ENCODE measurements around the gene UBE2O.

The UBE2O gene

DNA sequence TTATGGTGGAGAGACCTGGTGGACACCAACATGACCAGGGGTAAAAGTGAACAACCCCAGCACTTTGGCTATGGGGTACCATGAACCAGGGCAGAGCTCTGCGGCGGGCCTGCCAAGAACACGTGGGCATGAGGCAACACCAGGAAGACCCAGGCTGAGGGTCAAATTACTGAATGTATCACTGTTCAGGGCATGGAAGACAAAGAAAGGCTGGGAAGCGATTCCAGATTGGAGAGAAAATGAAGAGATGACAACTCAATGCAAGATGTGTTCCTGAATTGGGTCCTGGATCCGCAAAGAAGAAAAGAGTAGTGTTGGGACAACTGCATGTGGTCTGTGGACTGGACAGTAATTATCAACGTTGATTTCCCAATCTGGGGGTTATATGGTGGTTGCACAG, 48.7 kb downstream of the UBE2O start:
- Histone ChIP-seq H3K9ac (ENCODE audit: low read depth, low read length) (no peak overlapping the region), H3K4me2 (ENCODE audit: low read length) (no peak overlapping the region), H3K36me3 (ENCODE audit: insufficient read depth, low read length) (peaks cover 42% of the 10 kb centered on the region), H3K4me1 (ENCODE audit: control insufficient read depth, insufficient read depth, low read length) (peaks cover 6% of the 10 kb centered on the region), H3K4me3 (ENCODE audit: low read length) (no peak overlapping the region), H3K27me3 (ENCODE audit: control insufficient read depth, insufficient read depth, low read length) (no peaks in the 10 kb centered on the region), H3K9me3 (replicated peaks; ENCODE audit: low read length) (no peaks in the 10 kb centered on the region)

DNA sequence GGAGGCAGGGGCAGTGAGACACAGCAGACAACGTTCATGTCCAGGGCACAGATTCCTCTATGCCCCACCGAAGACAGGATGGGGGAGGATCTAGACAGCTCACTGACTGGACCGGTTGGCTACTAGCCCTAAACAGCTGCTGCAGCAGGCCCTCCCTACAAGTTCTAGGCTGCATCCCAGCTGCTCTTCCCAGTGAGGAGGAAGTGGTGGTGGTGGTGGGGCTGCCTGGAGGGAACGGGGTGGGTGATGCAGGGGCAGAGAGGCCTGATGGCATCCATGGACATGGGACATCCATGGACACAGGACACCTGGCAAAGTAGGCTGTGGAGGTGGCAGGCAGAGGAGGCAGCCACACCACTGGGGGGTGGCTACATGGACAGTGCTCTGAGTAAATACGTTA, 50.2 kb downstream of the UBE2O start:
- H3K4me1 ChIP-seq (ENCODE audit: control insufficient read depth, insufficient read depth, low read length) = peaks cover 6% of the 10 kb centered on the region
- H3K36me3 ChIP-seq (ENCODE audit: insufficient read depth, low read length) = peaks cover 56% of the 10 kb centered on the region
- H3K4me3 ChIP-seq (ENCODE audit: low read length) = no peak overlapping the region
- no peaks in the 10 kb centered on the region for H3K27me3 ChIP-seq (ENCODE audit: control insufficient read depth, insufficient read depth, low read length)
- H3K9ac ChIP-seq (ENCODE audit: low read depth, low read length) = no peak overlapping the region
- no peak overlapping the region for H3K4me2 ChIP-seq (ENCODE audit: low read length)
- H3K9me3 ChIP-seq (replicated peaks; ENCODE audit: low read length) = no peaks in the 10 kb centered on the region

DNA sequence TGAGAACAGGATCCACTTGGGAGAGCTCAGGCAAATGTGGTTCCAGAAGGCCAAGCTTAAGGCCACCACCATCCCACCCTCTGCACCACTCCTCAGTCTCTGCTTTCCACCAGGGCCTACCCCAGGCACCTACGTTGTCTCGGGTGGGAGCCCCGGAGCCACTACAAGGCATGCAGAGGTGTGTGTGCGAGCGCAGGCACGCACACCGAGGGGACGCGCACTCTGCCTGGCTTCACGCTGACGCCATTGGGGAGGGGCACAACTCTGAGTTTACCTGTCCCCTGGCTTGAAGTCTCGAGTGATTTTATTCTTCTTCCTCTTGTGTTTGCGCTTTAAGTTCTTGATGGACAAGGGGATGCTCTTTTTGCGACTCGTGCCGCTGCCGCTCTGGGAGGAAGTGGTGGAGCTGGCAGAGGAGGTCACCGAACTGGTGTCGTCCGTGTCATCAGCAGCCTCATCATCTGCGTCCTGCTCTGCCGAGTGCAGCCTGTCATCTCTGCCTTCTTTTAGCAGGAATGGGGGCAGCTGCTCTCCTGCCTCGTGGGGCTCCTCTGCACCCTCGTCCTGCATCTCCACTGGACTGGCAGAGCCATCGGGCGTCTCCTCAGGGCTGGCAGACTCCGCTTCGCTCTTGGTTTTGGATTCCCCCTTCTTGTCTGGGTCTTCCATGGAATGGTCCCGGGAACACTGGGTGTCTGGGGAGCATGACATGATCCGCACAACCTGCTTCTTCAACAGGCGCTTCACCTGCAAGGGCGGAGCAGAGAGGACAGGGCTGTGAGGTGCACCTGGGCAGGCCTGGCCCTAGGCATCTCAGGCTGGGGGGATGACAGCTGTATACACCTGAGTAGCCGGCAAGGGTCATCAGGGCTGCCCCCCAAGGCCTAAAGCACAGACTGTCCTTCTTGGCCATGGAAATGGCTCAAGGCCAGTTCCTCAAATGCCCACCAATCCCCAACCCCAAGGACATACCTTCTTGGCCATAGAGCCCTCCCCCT, 53.5 kb downstream of the UBE2O start:
- H3K4me1 ChIP-seq (ENCODE audit: control insufficient read depth, insufficient read depth, low read length) = no peaks in the 10 kb centered on the region

DNA sequence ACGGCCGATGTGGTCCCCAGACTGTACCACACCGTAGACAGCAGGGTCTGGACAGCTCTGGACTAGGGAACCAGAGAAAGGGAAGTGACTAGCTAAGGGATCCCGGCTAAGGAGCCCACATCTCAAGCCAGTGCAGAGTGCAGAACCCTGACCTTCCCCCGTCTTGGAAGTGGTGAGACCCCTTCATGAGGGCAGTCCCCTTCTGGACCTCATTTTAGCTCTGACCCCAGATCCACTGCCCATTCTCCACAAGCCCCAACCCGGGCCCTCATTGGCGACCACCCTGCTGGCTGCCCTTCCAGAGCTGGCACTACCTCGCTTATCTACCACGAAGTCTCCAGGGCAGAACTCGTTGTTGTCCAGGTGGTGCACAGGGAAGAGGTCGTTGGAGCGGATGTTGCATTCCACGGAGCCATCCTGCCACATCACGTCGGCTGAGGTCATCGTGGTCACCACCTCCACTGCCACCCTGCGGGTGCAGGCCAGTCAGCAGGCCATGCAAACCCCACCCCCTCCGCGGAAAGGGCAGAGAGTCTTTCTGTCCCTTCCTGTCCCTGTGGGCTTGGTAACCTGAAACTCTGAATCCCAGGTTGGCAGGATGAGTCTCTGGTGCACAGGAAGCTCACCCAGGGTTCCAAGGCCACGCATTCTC, 54.3 kb downstream of the UBE2O start:
- H3K4me2 ChIP-seq (ENCODE audit: low read length) = no peak overlapping the region
- no peak overlapping the region for H3K4me3 ChIP-seq (ENCODE audit: low read length)
- no peak overlapping the region for H3K9ac ChIP-seq (ENCODE audit: low read depth, low read length)
- H3K9me3 ChIP-seq (replicated peaks; ENCODE audit: low read length) = no peaks in the 10 kb centered on the region
- peaks cover 72% of the 10 kb centered on the region for H3K36me3 ChIP-seq (ENCODE audit: insufficient read depth, low read length)
- H3K27me3 ChIP-seq (ENCODE audit: control insufficient read depth, insufficient read depth, low read length) = no peaks in the 10 kb centered on the region
- no peaks in the 10 kb centered on the region for H3K4me1 ChIP-seq (ENCODE audit: control insufficient read depth, insufficient read depth, low read length)

More for the DNA sequence above, 53.5 kb downstream of the UBE2O start:
- no peak overlapping the region for H3K4me3 ChIP-seq (ENCODE audit: low read length)
- peaks cover 73% of the 10 kb centered on the region for H3K36me3 ChIP-seq (ENCODE audit: insufficient read depth, low read length)
- no peak overlapping the region for H3K9ac ChIP-seq (ENCODE audit: low read depth, low read length)
- H3K9me3 ChIP-seq (replicated peaks; ENCODE audit: low read length) = no peaks in the 10 kb centered on the region
- H3K27me3 ChIP-seq (ENCODE audit: control insufficient read depth, insufficient read depth, low read length) = no peaks in the 10 kb centered on the region
- no peak overlapping the region for H3K4me2 ChIP-seq (ENCODE audit: low read length)

DNA sequence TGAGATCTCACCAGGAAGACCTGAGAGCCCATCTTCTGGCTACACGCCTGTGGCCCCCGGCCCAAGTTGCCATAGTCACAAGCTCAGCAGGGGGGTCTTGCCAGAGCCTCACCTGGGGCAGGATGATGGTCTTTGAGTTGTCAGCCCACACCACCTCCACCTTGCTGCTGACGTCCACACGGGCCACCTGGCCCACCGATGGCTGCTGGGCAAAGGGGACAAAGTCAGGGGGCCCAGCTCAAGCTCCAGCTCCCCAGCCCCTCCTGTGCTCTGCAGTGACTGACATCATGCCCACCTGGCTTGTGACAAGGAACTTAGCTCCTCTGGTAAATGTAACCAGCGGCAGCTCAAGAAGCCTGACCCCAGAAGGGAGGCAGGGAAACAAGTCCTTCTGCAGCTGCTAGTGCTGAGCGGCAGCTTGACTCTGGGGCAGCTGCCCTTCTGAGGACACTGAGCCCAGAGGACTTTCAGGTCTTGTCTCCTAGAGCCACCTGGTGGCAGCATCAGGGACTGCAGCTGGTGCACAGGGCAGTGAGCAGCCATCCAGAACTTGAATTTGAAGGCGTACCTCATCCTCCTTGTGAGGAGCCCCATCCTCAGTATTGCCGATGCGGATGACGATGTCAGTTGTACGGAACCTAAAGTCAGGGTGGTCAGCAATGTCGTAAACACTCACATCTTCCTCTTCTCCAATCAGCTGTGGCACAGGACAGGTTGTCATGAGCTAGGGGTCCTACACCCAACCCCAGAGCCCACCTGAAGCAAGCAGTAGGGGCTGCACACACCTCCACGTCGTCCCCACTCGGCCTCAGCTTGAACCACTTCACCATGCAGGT, 55.0 kb downstream of the UBE2O start:
- Histone ChIP-seq H3K9me3 (replicated peaks; ENCODE audit: low read length) (no peaks in the 10 kb centered on the region), H3K4me3 (ENCODE audit: low read length) (no peak overlapping the region), H3K27me3 (ENCODE audit: control insufficient read depth, insufficient read depth, low read length) (no peaks in the 10 kb centered on the region), H3K4me1 (ENCODE audit: control insufficient read depth, insufficient read depth, low read length) (no peaks in the 10 kb centered on the region), H3K9ac (ENCODE audit: low read depth, low read length) (no peak overlapping the region), H3K4me2 (ENCODE audit: low read length) (no peak overlapping the region), H3K36me3 (ENCODE audit: insufficient read depth, low read length) (peaks cover 72% of the 10 kb centered on the region)

DNA sequence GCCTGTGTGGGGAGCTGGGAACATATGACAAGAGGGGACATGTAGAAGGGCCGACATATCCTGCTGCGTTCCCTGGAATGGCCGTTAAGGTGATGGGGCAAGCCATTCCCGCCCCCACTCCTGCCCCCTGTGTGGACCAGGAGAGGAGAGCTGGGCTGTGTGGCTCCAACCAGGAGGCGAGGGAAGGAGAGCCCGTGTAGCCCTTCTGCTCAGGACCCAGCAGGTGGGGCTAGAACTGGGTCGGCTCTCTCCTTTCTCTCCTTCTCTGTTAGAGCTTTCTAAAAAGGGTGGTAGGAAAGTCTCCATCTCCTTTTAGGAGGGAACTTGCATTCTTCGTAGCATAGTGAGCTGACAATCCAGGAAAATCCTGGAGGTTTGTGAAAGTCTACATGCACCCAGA, 55.8 kb downstream of the UBE2O start:
- Histone ChIP-seq H3K4me2 (ENCODE audit: low read length) (no peak overlapping the region), H3K4me3 (ENCODE audit: low read length) (no peak overlapping the region), H3K4me1 (ENCODE audit: control insufficient read depth, insufficient read depth, low read length) (no peaks in the 10 kb centered on the region), H3K36me3 (ENCODE audit: insufficient read depth, low read length) (peaks cover 68% of the 10 kb centered on the region), H3K9me3 (replicated peaks; ENCODE audit: low read length) (no peaks in the 10 kb centered on the region), H3K9ac (ENCODE audit: low read depth, low read length) (no peak overlapping the region), H3K27me3 (ENCODE audit: control insufficient read depth, insufficient read depth, low read length) (no peaks in the 10 kb centered on the region)

DNA sequence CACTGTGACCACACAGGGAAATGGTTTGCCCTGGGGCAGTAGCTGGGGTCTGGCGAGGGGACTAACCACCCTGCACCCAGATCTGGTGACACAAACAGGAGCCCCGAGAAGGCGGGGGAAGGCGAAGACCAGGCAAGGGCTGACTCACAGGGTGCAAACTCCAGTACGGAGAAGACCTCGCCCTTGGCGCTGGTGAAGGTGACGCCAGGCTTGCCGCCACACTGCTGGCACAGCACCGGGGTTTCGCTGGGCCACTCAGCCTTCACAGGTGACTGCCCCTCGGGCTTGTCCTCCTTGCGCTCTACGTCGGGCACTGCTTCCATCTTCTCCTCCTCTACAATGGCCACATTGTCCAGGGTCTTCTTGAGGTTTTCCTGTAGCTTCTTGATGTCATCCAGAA, 57.0 kb downstream of the UBE2O start:
- no peak overlapping the region for H3K4me3 ChIP-seq (ENCODE audit: low read length)
- H3K9ac ChIP-seq (ENCODE audit: low read depth, low read length) = no peak overlapping the region
- H3K4me1 ChIP-seq (ENCODE audit: control insufficient read depth, insufficient read depth, low read length) = no peaks in the 10 kb centered on the region
- no peaks in the 10 kb centered on the region for H3K9me3 ChIP-seq (replicated peaks; ENCODE audit: low read length)
- no peaks in the 10 kb centered on the region for H3K27me3 ChIP-seq (ENCODE audit: control insufficient read depth, insufficient read depth, low read length)
- peaks cover 68% of the 10 kb centered on the region for H3K36me3 ChIP-seq (ENCODE audit: insufficient read depth, low read length)
- no peak overlapping the region for H3K4me2 ChIP-seq (ENCODE audit: low read length)

DNA sequence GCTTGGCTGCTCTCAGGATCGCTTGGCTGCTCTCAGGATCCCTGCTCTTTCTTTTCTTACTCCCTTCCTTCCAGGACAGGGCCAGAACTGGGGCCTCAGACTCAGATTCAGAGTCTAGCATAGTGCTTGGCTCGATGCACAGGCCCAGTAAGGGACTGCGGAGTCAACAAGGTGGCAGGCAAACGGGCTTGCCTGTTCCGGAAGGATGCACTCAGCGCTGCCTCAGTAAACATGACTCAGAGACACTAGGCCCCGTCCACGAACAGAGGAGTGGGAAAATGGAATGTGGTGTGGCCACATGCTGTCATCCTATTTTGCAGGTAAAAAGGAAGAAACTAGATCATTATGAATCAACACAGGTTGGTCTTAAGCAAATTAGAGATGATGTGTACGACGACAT, 58.8 kb downstream of the UBE2O start:
- H3K4me2 ChIP-seq (ENCODE audit: low read length) = no peak overlapping the region
- H3K9ac ChIP-seq (ENCODE audit: low read depth, low read length) = no peak overlapping the region
- H3K36me3 ChIP-seq (ENCODE audit: insufficient read depth, low read length) = peaks cover 65% of the 10 kb centered on the region
- H3K4me3 ChIP-seq (ENCODE audit: low read length) = no peak overlapping the region
- H3K27me3 ChIP-seq (ENCODE audit: control insufficient read depth, insufficient read depth, low read length) = no peaks in the 10 kb centered on the region
- H3K4me1 ChIP-seq (ENCODE audit: control insufficient read depth, insufficient read depth, low read length) = no peaks in the 10 kb centered on the region
- H3K9me3 ChIP-seq (replicated peaks; ENCODE audit: low read length) = no peaks in the 10 kb centered on the region

DNA sequence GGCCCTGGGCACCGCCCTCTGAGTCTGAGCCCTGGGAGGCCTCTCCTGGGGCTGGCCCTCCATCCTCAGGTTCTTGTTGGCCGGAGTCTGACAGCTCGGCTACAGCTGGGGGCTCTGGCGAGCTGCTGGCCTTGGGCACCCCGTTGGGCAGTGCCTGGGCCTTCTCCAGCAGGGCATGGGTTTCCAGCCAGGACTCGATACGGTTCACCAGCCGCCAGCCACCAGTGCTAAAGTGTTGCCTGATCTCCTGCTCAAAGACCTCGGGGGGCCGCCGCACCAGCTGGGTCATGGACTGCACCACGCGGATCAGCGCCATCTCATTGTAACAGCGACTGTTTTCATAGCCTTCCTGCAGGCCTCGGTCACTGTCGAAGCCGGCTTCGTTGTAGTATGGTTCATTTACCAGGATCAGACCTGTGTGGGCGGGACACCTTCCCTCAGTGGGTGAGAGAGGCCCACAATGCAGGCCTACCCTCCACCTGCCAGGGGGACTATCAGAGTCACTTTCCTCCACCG, 61.7 kb downstream of the UBE2O start:
- Histone ChIP-seq H3K36me3 (ENCODE audit: insufficient read depth, low read length) (peaks cover 57% of the 10 kb centered on the region), H3K4me1 (ENCODE audit: control insufficient read depth, insufficient read depth, low read length) (peaks cover 18% of the 10 kb centered on the region), H3K27me3 (ENCODE audit: control insufficient read depth, insufficient read depth, low read length) (no peaks in the 10 kb centered on the region), H3K9ac (ENCODE audit: low read depth, low read length) (no peak overlapping the region), H3K9me3 (replicated peaks; ENCODE audit: low read length) (no peaks in the 10 kb centered on the region), H3K4me2 (ENCODE audit: low read length) (no peak overlapping the region), H3K4me3 (ENCODE audit: low read length) (no peak overlapping the region)

DNA sequence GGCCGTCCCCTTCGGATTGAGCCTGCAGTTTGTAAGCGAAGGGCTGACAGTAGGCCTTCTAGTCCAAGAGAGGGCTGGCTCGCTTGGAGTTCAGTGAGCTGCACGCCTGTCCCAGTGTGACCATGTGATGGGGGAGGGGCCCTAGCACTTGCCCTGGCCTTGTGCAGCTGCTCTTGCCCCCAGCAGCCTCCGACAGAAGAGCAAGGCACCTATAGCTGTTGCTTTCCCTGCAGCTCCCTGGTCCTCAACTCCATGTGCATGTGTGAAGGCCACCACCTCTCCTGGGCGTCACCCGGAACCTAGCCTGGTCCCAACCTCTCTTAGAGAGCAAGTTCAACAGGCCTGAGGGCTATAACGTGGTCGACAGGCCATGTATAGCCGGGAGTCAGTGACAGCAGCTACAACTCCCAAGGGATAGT, 62.9 kb downstream of the UBE2O start:
- no peak overlapping the region for H3K9ac ChIP-seq (ENCODE audit: low read depth, low read length)
- no peaks in the 10 kb centered on the region for H3K27me3 ChIP-seq (ENCODE audit: control insufficient read depth, insufficient read depth, low read length)
- no peaks in the 10 kb centered on the region for H3K9me3 ChIP-seq (replicated peaks; ENCODE audit: low read length)
- H3K4me2 ChIP-seq (ENCODE audit: low read length) = no peak overlapping the region
- H3K4me3 ChIP-seq (ENCODE audit: low read length) = no peak overlapping the region
- H3K4me1 ChIP-seq (ENCODE audit: control insufficient read depth, insufficient read depth, low read length) = peaks cover 23% of the 10 kb centered on the region
- H3K36me3 ChIP-seq (ENCODE audit: insufficient read depth, low read length) = peaks cover 53% of the 10 kb centered on the region
